Measurements from ENCODE around the gene CELF1. TPM values are rescaled to one million over a fixed set of nuclear protein-coding genes. Genes with fewer than 3 reads are reported as not detected.

Gene CELF1
- total RNA-seq, 1 donor from 2014 or later: 113 TPM

DNA sequence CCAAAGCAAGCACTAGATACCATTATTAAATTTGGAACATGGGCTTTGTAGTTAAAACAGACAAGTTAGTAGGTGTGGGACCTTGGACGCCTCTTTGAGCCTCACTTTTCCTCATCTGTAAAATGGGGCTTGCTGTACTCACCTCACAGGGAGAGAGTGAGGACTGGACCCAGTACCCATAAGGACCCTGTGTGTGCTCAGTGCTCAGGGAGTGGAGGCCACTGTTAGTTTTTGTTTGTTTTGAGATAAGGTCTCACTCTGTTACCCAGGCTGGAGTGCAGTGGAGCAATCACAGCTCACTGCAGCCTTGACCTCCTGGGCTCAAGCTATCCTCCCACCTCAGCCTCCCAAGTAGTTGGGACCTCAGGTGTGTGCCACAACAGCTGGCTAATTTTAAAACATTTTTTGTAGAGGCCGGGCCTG is 112.9 kb downstream of the CELF1 start:
- ATAC-seq: no peak
- intact Hi-C loops (cut with DNase I): no loop called here
- no peak for DNase-seq (ENCODE audit: low spot score)

GRCh38 chr11:47438721-47439120 is 114.2 kb downstream of the CELF1 start:
- ATAC-seq: no peak
- intact Hi-C loops (cut with DNase I): no loop called here
- DNase-seq (ENCODE audit: low spot score): no peak

- ATAC-seq: no peak
- intact Hi-C loops (cut with DNase I): no loop called here
- DNase-seq (ENCODE audit: low spot score): no peak
Measured at GRCh38 chr11:47437746-47438418, 115.0 kb downstream of the CELF1 start.

DNA sequence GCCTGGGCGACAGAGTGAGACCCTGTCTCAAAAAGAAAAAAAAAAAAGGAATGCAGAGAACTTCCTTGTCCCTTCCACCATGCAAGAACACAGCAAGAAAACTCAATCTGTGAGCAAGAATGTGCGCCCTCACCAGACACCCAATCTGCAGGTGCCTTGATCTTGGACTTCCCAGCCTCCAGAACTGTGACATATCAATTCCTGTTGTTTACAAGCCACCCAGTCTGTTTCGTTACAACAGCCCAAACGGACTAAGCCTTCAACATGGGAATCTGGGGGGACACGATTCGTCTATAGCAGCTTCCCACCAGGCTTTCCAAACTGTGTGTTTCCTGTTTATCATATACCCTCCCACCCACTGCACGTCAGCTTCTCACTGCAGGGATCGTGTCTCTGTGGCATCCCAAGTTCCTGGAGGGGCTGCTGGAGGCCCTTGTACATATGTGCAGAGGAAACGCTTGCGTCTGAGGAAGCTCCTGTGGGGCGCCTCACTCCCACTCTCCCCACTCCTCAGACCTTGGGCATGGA is 115.7 kb downstream of the CELF1 start:
- DNase-seq (ENCODE audit: low spot score): no peak
- no peak for ATAC-seq

DNA sequence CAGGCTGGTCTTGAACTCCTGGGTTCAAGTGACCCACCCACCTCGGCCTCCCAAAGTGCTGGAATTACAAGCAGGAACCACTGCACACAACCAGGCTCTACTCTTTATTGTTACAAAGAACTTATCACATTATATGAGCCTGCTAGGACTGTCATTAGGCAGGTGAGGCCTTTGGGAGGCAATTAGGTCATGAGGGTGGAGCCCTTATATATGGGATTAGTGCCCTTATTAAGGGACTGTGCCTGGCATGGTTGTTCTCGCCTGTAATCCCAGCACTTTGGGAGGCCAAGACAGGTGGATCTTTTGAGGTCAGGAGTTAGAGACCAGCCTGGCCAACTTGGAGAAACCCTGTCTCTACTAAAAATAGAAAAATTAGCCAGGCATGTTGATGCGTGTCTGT is 116.2 kb downstream of the CELF1 start:
- ATAC-seq (no peak), DNase-seq (ENCODE audit: low spot score) (no peak)
- intact Hi-C loops (cut with DNase I): no loop called here

More for the DNA sequence above, 115.7 kb downstream of the CELF1 start:
- intact Hi-C loops (cut with DNase I): no loop called here

GRCh38 chr11:47435687-47436086 is 117.2 kb downstream of the CELF1 start:
- DNase-seq (ENCODE audit: low spot score) (no peak), ATAC-seq (no peak)

GRCh38 chr11:47434011-47434786 is 118.7 kb downstream of the CELF1 start:
- ATAC-seq: peak; percentile 78
- DNase-seq (ENCODE audit: low spot score): no peak

More at GRCh38 chr11:47435687-47436086, 117.2 kb downstream of the CELF1 start:
- intact Hi-C loops (cut with DNase I): no loop called here

GRCh38 chr11:47433157-47433556 is 119.8 kb downstream of the CELF1 start:
- DNase-seq (ENCODE audit: low spot score) (no peak), ATAC-seq (no peak)
- intact Hi-C loops (cut with DNase I): no loop called here

More at GRCh38 chr11:47434011-47434786, 118.7 kb downstream of the CELF1 start:
- intact Hi-C loops (cut with DNase I): no loop called here

DNA sequence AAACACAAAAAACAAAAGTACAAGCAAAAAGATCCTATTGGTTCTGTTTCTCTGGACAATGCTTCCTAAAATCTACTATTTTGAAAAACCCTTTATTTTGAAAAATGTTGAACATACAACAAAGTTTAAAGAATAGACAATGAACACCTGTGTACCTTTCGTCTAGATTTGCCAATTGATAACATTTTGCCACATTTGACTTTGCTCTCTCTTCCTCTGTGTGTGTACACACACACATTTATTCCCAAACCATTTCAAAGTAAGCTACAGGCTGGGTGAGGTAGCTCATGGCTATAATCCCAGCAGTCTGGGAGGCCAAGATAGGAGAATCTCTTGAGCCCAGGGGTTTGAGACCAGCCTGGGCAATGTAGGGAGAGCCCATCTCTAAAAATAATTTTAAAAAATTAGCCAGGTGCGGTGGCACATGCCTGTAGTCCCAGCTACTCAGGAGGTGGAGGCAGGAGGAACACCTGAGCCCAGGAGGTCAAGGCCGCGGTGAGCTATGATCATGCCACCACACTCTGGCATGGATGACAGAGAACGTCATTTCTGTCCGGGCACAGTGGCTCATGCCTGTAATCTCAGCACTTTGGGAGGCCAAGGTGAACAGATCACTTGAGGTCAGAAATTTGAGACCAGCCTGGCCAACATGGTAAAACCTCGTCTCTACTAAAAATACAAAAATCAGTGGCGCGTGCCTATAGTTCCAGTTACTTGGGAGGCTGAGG is 121.4 kb downstream of the CELF1 start:
- DNase-seq (ENCODE audit: low spot score) (no peak), ATAC-seq (no peak)
- intact Hi-C loops (cut with DNase I): no loop called here

- ATAC-seq (no peak), DNase-seq (ENCODE audit: low spot score) (no peak)
- intact Hi-C loops (cut with DNase I): no loop called here
Measured at GRCh38 chr11:47430524-47430923, 122.4 kb downstream of the CELF1 start.

GRCh38 chr11:47426062-47426956 is 126.6 kb downstream of the CELF1 start, which contains the start of gene PSMC3:
Gene PSMC3 (minus strand): TSS chr11:47426439. CDS start chr11:47426279, 160 bp downstream.
- ATAC-seq (peak; percentile 99), DNase-seq (ENCODE audit: low spot score) (peak; percentile 100)
- intact Hi-C loops (cut with DNase I): no loop called here

DNA sequence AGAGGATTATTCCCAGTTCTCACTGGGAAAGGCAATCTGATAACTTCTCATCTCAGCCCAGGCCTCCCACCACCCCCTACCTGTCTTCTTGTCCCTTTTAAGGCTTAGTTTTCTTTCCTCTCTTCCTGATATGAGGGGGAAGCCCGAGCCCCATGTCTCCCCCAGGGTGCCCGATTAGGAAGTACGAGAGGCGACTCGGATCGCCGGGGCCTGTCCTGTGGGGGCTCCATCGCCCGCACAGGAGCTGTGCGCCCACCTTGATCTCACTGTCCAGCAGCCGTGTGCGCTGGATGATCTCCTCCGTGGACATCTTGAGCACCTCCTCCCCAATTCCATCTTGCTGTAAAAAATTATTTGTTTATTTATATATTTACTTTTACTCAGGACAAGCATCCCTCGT is 127.3 kb downstream of the CELF1 start:
- DNase-seq (ENCODE audit: low spot score) (no peak), ATAC-seq (no peak)
- intact Hi-C loops (cut with DNase I): no loop called here

DNA sequence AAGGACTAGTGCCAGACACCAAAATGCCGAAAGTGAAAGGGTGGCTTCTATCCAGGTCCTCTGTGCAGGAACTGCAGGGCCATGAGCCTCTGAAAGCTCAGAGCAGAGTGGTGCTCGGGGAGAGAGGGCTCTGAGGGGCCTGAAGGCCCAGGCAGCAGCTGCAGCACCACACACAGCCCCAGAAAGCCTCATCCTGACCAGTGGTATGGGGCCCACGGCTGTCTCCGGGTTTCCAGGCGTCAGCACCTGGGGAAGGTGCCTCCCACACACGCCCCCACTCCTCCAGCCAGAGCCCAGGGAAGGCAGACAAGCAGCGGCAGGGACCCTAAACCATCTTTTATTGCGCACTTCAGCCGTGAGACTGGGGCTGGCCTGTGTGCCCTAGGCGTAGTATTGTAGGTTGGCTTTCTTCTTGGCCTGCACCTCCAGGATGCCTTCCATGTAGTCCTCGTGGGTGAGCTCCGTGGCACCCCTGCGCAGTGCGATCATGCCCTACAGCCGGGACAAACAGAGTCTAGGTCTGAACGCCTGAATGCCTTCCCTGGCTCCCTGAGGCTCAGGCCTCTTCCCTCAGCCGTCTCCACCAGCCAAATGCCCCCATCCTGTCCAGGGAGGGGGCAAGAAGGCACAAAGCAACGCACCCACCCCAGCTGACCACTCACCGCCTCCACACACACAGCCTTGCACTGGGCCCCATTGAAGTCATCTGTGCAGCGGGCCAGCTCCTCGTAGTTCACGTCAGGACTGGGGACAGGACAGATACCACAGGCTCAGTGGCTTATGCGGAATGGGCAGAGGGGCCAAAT is 134.3 kb downstream of the CELF1 start:
- intact Hi-C loops (cut with DNase I): no loop called here
- no peak for ATAC-seq
- no peak for DNase-seq (ENCODE audit: low spot score)

DNA sequence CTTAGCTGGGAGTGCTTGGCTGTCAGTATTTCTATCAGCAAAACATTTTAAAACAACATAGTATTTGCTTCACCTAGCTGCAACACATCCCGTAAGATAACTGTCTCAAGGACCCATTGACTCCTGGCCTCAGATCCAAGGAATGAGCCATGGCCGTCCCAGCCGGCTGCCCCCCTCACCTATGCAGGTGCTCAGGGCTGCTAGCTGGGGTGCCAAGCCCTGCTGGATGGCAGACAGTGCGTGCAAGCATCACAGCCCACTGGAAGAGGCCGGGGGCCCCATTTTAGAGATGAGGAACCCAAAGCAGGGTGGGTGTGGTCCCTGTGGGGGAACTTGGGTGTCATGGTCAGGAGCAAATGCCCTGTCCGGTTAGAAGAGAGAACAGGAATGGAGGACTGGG is 135.2 kb downstream of the CELF1 start:
- no peak for ATAC-seq
- no peak for DNase-seq (ENCODE audit: low spot score)
- intact Hi-C loops (cut with DNase I): no loop called here

DNA sequence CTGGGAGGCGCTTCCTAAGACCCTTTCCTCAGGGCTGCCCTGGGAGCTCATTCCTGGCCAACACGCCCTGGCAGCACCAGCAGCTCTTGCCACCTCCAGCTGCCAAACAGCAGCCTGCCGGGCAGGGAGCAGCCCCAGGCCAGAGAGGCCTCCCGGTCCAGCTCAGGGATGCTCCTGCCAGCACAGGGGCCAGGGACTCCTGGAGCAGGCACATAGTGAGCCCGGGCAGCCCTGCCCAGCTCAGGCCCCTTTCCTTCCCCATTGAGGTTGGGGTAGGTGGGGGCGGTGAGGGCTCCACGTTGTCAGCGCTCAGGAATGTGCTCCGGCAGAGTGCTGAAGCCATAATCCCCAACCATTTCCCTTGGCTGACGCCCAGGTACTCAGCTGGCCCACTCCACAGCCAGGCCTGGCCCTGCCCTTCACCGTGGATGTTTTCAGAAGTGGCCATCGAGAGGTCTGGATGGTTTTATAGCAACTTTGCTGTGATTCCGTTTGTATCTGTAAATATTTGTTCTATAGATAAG is 136.9 kb downstream of the CELF1 start:
- ATAC-seq (peak; percentile 90), DNase-seq (ENCODE audit: low spot score) (peak; percentile 87)
- intact Hi-C loops (cut with DNase I): no loop called here

Measured in sciatic nerve (tissue), 2 donors.